DOHH2 (cell line): ENCODE results near the gene TAX1BP3.
A peak's percentile ranks its signal among the peaks of the same experiment; 100 is the strongest.

Experiments
- H3F3A ChIP-seq: fragments of 200-600 bp; sonication (generic), shearing (Covaris generic); 2 replicates; pipeline ENCODE4 v1.6.0; 2016; ENCODE audit warnings: antibody characterized with exemption, mild to moderate bottlenecking; ENCODE audit not compliant: control insufficient read depth, insufficient read depth
- H3K27ac ChIP-seq: fragments of 200-600 bp; sonication (generic); 2 replicates; pipeline ENCODE4 v1.5.1; 2014; ENCODE audit warnings: low read depth, mild to moderate bottlenecking, low read length, moderate library complexity
- H3K27me3 ChIP-seq: fragments of 200-600 bp; sonication (generic); 2 replicates; pipeline ENCODE4 v1.6.1; 2014; ENCODE audit warnings: mild to moderate bottlenecking, low read length, mixed read lengths; ENCODE audit not compliant: control insufficient read depth
- H3K36me3 ChIP-seq: fragments of 200-600 bp; sonication (generic); 2 replicates; pipeline ENCODE4 v1.6.1; 2014; ENCODE audit warnings: mild to moderate bottlenecking, low read length, moderate library complexity, mixed read lengths; ENCODE audit not compliant: control insufficient read depth
- H3K4me1 ChIP-seq: fragments of 200-600 bp; sonication (generic); 2 replicates; pipeline ENCODE4 v1.6.1; 2014; ENCODE audit warnings: mild to moderate bottlenecking, low read length, mixed read lengths; ENCODE audit not compliant: control insufficient read depth
- H3K4me2 ChIP-seq: fragments of 200-600 bp; sonication (generic); 2 replicates; pipeline ENCODE4 v1.6.0; 2014; ENCODE audit warnings: mild to moderate bottlenecking, low read length, moderate library complexity
- H3K4me3 ChIP-seq: fragments of 200-600 bp; sonication (generic); 2 replicates; pipeline ENCODE4 v1.5.1; 2014; ENCODE audit warnings: mild to moderate bottlenecking, low read length, mixed read lengths
- H3K79me2 ChIP-seq: fragments of 200-600 bp; sonication (generic); 2 replicates; pipeline ENCODE4 v1.6.1; 2014; ENCODE audit warnings: mild to moderate bottlenecking, low read length, mixed read lengths; ENCODE audit not compliant: control insufficient read depth
- H3K9me2 ChIP-seq: fragments of 200-600 bp; sonication (generic); replicated peaks from 2 replicates; pipeline ENCODE4 v1.6.1; 2014; ENCODE audit warnings: mild to moderate bottlenecking, low read length, mixed read lengths; ENCODE audit not compliant: control insufficient read depth
- H3K9me3 ChIP-seq: fragments of 200-600 bp; sonication (generic); 2 replicates; pipeline ENCODE4 v1.6.1; 2014; ENCODE audit warnings: antibody characterized with exemption, low read length, mixed read lengths; ENCODE audit not compliant: control insufficient read depth, insufficient read depth
- H4K20me1 ChIP-seq: fragments of 200-600 bp; sonication (generic); 2 replicates; pipeline ENCODE4 v1.6.0; 2014; ENCODE audit warnings: low read depth, mild to moderate bottlenecking, antibody characterized with exemption, low read length, moderate library complexity; ENCODE audit not compliant: control insufficient read depth, insufficient read depth
- EZH2phosphoT487 ChIP-seq: fragments of 200-600 bp; sonication (generic); IDR thresholded peaks from 2 replicates; pipeline ENCODE4 v1.6.1; 2017; ENCODE audit warnings: borderline replicate concordance, mild to moderate bottlenecking, antibody characterized with exemption, low read length, moderate library complexity, mixed read lengths
- TF ChIP-seq, protein P1 (sequence below): fragments of 200-600 bp; sonication (generic); IDR thresholded peaks from one replicate; pipeline ENCODE4 v1.5.1; 2014; ENCODE audit warnings: antibody characterized with exemption, mild to moderate bottlenecking, low read depth, low read length; ENCODE audit not compliant: poor library complexity, severe bottlenecking

Gene TAX1BP3

DNA sequence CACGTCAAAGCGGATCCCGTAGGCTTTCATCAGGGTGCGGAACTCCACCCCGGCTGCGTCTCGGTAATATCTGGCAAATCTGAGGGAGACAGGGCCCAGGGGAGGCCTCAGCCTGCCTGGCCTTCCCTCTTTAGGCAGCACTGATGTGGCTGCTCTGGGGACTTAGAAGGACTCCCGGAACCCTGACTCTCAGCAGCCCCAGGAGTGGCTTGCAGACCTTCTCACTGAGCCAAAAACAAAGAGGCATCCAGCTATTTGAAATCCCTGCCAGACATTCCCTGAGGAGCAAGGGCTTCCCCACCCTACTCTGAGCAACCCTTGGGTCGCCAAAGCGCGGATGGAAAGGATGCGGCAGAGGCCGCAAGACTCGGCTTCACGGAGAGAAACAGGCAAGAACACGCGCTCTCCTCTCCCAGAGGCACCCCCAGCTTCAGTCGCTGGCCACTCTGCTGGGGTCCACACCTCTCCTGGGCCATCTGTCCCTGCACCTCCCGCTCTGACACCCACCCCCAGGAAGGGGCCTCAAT lies 19.7 kb upstream of the TAX1BP3 start:
- Histone ChIP-seq H3K27ac (peak overlapping the region; percentile 89), H3K4me2 (peak overlapping the region; percentile 75), H3K4me1 (peaks cover 75% of the 10 kb centered on the region)

DNA sequence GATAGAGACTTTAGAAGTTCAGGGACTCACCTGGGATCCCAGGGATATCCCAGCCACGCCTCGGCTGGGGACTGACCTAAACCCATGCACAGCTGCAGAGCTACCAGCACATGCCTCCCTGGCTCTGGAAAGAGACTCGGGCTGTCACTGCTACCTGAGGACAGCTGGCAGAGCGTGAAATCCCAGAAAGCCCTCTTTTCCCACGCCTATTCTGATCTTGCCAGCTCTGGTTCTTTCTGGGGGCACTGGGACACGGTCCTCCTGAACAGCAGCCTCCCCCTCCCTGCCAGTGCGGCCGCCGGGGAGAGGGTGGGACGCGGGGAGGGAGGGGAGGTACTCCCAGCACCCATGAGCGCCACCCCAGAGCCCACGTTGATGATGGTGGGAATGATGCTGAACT lies 16.8 kb upstream of the TAX1BP3 start:
- Histone ChIP-seq H3K4me2 (peak overlapping the region; percentile 43; the same call in 1 of the 2 replicates), H3K79me2 (peaks cover 19% of the 10 kb centered on the region)

More for the DNA sequence above, 19.7 kb upstream of the TAX1BP3 start:
- Histone ChIP-seq H3K79me2 (peaks cover 42% of the 10 kb centered on the region), H3K4me3 (peak overlapping the region; percentile 63), H3K27me3 (no peaks in the 10 kb centered on the region), H4K20me1 (peaks cover 5% of the 10 kb centered on the region; the same call in 1 of the 2 replicates), H3K36me3 (peaks cover 62% of the 10 kb centered on the region), H3K9me2 (no peaks in the 10 kb centered on the region), H3F3A (peaks cover 27% of the 10 kb centered on the region), H3K9me3 (no peaks in the 10 kb centered on the region)
- TF ChIP-seq EZH2phosphoT487, result no peak
- TF ChIP-seq, protein P1, sequence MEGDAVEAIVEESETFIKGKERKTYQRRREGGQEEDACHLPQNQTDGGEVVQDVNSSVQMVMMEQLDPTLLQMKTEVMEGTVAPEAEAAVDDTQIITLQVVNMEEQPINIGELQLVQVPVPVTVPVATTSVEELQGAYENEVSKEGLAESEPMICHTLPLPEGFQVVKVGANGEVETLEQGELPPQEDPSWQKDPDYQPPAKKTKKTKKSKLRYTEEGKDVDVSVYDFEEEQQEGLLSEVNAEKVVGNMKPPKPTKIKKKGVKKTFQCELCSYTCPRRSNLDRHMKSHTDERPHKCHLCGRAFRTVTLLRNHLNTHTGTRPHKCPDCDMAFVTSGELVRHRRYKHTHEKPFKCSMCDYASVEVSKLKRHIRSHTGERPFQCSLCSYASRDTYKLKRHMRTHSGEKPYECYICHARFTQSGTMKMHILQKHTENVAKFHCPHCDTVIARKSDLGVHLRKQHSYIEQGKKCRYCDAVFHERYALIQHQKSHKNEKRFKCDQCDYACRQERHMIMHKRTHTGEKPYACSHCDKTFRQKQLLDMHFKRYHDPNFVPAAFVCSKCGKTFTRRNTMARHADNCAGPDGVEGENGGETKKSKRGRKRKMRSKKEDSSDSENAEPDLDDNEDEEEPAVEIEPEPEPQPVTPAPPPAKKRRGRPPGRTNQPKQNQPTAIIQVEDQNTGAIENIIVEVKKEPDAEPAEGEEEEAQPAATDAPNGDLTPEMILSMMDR, result no peak

DNA sequence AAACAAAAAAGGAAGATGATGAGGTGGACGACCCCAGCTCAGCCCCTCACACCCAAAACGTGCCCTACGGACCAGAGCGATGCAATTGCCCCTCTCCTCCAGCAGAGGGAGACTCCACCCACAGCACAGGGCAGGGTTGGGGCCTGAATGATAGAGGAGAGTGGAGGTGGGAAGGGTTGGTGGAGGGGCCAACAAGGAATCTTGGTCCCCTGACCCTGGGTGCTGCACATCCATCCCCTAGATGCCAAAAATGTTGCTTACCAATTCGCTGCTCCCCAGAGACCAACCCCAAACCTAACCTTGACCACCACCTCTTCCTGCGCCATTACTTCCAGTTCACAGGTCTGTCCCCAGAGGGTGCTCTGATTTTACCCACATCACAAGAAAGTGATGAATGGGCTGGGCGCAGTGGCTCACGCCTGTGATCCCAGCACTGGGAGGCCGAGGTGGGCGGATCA lies 14.7 kb upstream of the TAX1BP3 start:
- Histone ChIP-seq H3K27ac (0 out of 2 replicates have a peak overlapping the region, but pooled peaks have one; percentile 79), H3K9me2 (no peaks in the 10 kb centered on the region), H3K27me3 (no peaks in the 10 kb centered on the region), H3F3A (peaks cover 17% of the 10 kb centered on the region), H4K20me1 (no peaks in the 10 kb centered on the region; the same call in 1 of the 2 replicates), H3K36me3 (peaks cover 53% of the 10 kb centered on the region), H3K4me3 (no peak overlapping the region), H3K79me2 (peaks cover 7% of the 10 kb centered on the region), H3K4me2 (no peak overlapping the region), H3K4me1 (peaks cover 31% of the 10 kb centered on the region), H3K9me3 (no peaks in the 10 kb centered on the region)
- TF ChIP-seq, protein P1, result peak; percentile 99
- no peak for TF ChIP-seq EZH2phosphoT487

More for the DNA sequence above, 16.8 kb upstream of the TAX1BP3 start:
- H3K4me3 ChIP-seq, result 0 out of 2 replicates have a peak overlapping the region, but pooled peaks have one; percentile 32
- H3K36me3 ChIP-seq, result peaks cover 58% of the 10 kb centered on the region
- H3K4me1 ChIP-seq, result peaks cover 52% of the 10 kb centered on the region
- no peaks in the 10 kb centered on the region for H3K27me3 ChIP-seq
- no peaks in the 10 kb centered on the region for H3K9me3 ChIP-seq
- H3K9me2 ChIP-seq, result no peaks in the 10 kb centered on the region
- peaks cover 27% of the 10 kb centered on the region for H3F3A ChIP-seq
- H3K27ac ChIP-seq, result peak overlapping the region; percentile 79
- no peaks in the 10 kb centered on the region; the same call in 1 of the 2 replicates for H4K20me1 ChIP-seq
- TF ChIP-seq, protein P1, result no peak
- TF ChIP-seq EZH2phosphoT487, result no peak
